GM18508 (cell line): ENCODE measurements around the gene DCTD.
"Not testable (repeated sequence)": the region's sequence is repeated elsewhere in the genome, so short reads cannot be mapped to it uniquely, and the experiment has no call there.

Source experiments
- ATAC-seq: cut with Tn5 transposase; IDR thresholded peaks from one replicate; pipeline ENCODE4 v1.9.1; 2021; ENCODE audit warnings: moderate number of reproducible peaks; ENCODE audit not compliant: insufficient read depth, unreplicated experiment

DCTD gene

GRCh38 chr4:182922501-182923284, 5.5 kb upstream of the DCTD start:
- ATAC-seq: no peak

GRCh38 chr4:182921608-182922007, 4.4 kb upstream of the DCTD start:
- ATAC-seq: no peak

GRCh38 chr4:182920676-182921075, 3.5 kb upstream of the DCTD start:
- no peak for ATAC-seq

GRCh38 chr4:182918791-182919302, 1.7 kb upstream of the DCTD start:
- peak; percentile 35 for ATAC-seq

GRCh38 chr4:182918044-182918607, 940 bp upstream of the DCTD start:
- ATAC-seq: peak; percentile 3

- ATAC-seq: no peak
Measured at GRCh38 chr4:182916483-182917181, 554 bp downstream of the DCTD start.

GRCh38 chr4:182914357-182914756, 2.8 kb downstream of the DCTD start:
- ATAC-seq: no peak

GRCh38 chr4:182913621-182914020, 3.6 kb downstream of the DCTD start:
- no peak for ATAC-seq

- no peak for ATAC-seq
Measured at GRCh38 chr4:182913036-182913435, 4.2 kb downstream of the DCTD start.

GRCh38 chr4:182908124-182908523, 9.1 kb downstream of the DCTD start:
- ATAC-seq: no peak

- ATAC-seq: no peak
Measured at GRCh38 chr4:182907396-182907795, 9.8 kb downstream of the DCTD start.

GRCh38 chr4:182906786-182907185, 10.4 kb downstream of the DCTD start:
- ATAC-seq: no peak

GRCh38 chr4:182905038-182905437, 12.1 kb downstream of the DCTD start:
- no peak for ATAC-seq

GRCh38 chr4:182904211-182904761, 12.9 kb downstream of the DCTD start:
- ATAC-seq: no peak

GRCh38 chr4:182903013-182903412, 14.2 kb downstream of the DCTD start:
- ATAC-seq: no peak

GRCh38 chr4:182901337-182901736, 15.8 kb downstream of the DCTD start:
- no peak for ATAC-seq

- not testable (repeated sequence) for ATAC-seq
Measured at GRCh38 chr4:182900021-182900420, 17.2 kb downstream of the DCTD start.

- ATAC-seq: no peak
Measured at GRCh38 chr4:182898479-182898799, 18.7 kb downstream of the DCTD start.

GRCh38 chr4:182897601-182898478, 19.3 kb downstream of the DCTD start:
- no peak for ATAC-seq

GRCh38 chr4:182896421-182896820, 20.8 kb downstream of the DCTD start:
- no peak for ATAC-seq
